Prostate gland (tissue), 2 donors: ENCODE results near the gene PSKH1. TPM values are rescaled to one million over a fixed set of nuclear protein-coding genes. Genes with fewer than 3 reads are reported as not detected.

ENCODE experiments used
- DNase-seq: peaks from one replicate; pipeline ENCODE4 v3.0.0-alpha.2; 2019; ENCODE audit warnings: low spot score
- H3K27ac ChIP-seq, 2 donors: fragments of 200-600 bp; sonication (generic); 2 replicates each; pipeline ENCODE4 v1.5.1; 2017 to 2019
- H3K27me3 ChIP-seq: fragments of 200-600 bp; sonication (generic); replicated peaks from 2 replicates; pipeline ENCODE4 v1.5.1; 2019; ENCODE audit not compliant: insufficient read depth
- H3K36me3 ChIP-seq, 2 donors: fragments of 200-600 bp; sonication (generic); 1 replicate in 1 of 2; 2 replicates in 1 of 2; pipeline versions ENCODE4 v1.5.1 to v1.8.1; 2017 to 2019
- H3K4me1 ChIP-seq: fragments of 200-600 bp; sonication (generic); replicated peaks from 2 replicates; pipeline ENCODE4 v1.5.1; 2019
- H3K4me3 ChIP-seq, 2 donors: fragments of 200-600 bp; sonication (generic); 2 replicates each; pipeline ENCODE4 v1.5.1; 2017 to 2019
- H3K9me3 ChIP-seq: fragments of 200-600 bp; sonication (generic); 2 replicates; pipeline ENCODE4 v1.5.1; 2017
- CTCF ChIP-seq, 4 experiments: fragments of 200-600 bp in 2 of 4; fragments of 450-650 bp in 2 of 4; sonication (generic) in 2 of 4; IDR thresholded peaks; 1 replicate in 3 of 4; 2 replicates in 1 of 4; pipeline ENCODE4 v1.5.1; 2016 to 2019; ENCODE audit warnings: antibody characterized with exemption in 4 of 4, mild to moderate bottlenecking in 2 of 4, moderate library complexity in 2 of 4
- POLR2A ChIP-seq: fragments of 450-650 bp; IDR thresholded peaks from one replicate; pipeline ENCODE4 v1.6.1; 2016; ENCODE audit warnings: antibody characterized with exemption, mild to moderate bottlenecking
- POLR2AphosphoS5 ChIP-seq: sonication (generic); formaldehyde crosslinking; IDR thresholded peaks from one replicate; pipeline ENCODE4 v1.6.1; 2017; ENCODE audit warnings: antibody characterized with exemption
- WGBS: methylation state at CpG from one replicate; pipeline ENCODE4 v1.1.5; 2018; 5-methylcytosine and 5-hydroxymethylcytosine counted together
- intact Hi-C: fragments of 100-400 bp; cut with DNase I; formaldehyde crosslinking; loops from one replicate; pipeline ENCODE4 v1.14.2; 2022
- total RNA-seq, 2 donors: library from RNA; depleted of rRNA; stranded (reverse); fragments of >200 nt; gene quantifications; one replicate each; pipeline ENCODE4 v1.1.0, GENCODE V29; 2016

PSKH1 gene
- total RNA-seq, 2 donors from 2014 or later: 16.7 to 53.2 TPM

GRCh38 chr16:67846320-67847063 is 46.6 kb upstream of the PSKH1 start, which contains the start of gene NUTF2:
Gene NUTF2 (plus strand): TSS chr16:67846933. CDS start chr16:67865131, 18,198 bp downstream.
- TF ChIP-seq POLR2AphosphoS5 (peak; percentile 92), CTCF (IDR thresholded peaks at IDR 0.05) (peak in 2 of 4 experiments; percentile 32 to 35), POLR2A (peak; percentile 54)
- DNase-seq: peak; percentile 91
- intact Hi-C loops: loop anchor here (2.0 kb wide), 1 partner anchor 24 kb away; no protein-coding TSS in a partner anchor
- under 1% methylated on average over 54 of the region's 57 CpGs for WGBS
- peak within 1 kb of the TSS; percentile 96 to 97 for H3K27ac ChIP-seq
- H3K4me3 ChIP-seq: peak within 1 kb of the TSS; percentile 78 to 91
- no peaks in the 10 kb centered on the region for H3K36me3 ChIP-seq
- no peaks in the 10 kb centered on the region for H3K27me3 ChIP-seq
- no peaks in the 10 kb centered on the region for H3K9me3 ChIP-seq
- peaks cover 15% of the 10 kb centered on the region for H3K4me1 ChIP-seq

GRCh38 chr16:67847064-67847861 is 45.8 kb upstream of the PSKH1 start, which contains the start of gene CENPT:
Gene CENPT (minus strand): TSS chr16:67847693. CDS start chr16:67833859, 13,834 bp downstream.
- DNase-seq: peak; percentile 51
- Histone ChIP-seq H3K27ac (peak within 1 kb of the TSS; percentile 96 to 97), H3K9me3 (no peaks in the 10 kb centered on the region), H3K4me1 (peaks cover 15% of the 10 kb centered on the region), H3K36me3 (no peaks in the 10 kb centered on the region), H3K27me3 (no peaks in the 10 kb centered on the region), H3K4me3 (peak within 1 kb of the TSS; percentile 78 to 91)
- under 1% methylated on average over 48 of the region's 62 CpGs for WGBS
- intact Hi-C loops: loop anchor here (2.0 kb wide), 1 partner anchor 24 kb away; no protein-coding TSS in a partner anchor
- TF ChIP-seq POLR2AphosphoS5 (no peak), POLR2A (no peak), CTCF (IDR thresholded peaks at IDR 0.05) (no peak)

GRCh38 chr16:67848118-67848517 is 44.9 kb upstream of the PSKH1 start:
- intact Hi-C loops: no loop called here
- Histone ChIP-seq H3K36me3 (no peaks in the 10 kb centered on the region), H3K4me1 (peaks cover 15% of the 10 kb centered on the region), H3K4me3 (peak overlapping the region in 1 of 2 donors; percentile 91), H3K9me3 (no peaks in the 10 kb centered on the region), H3K27me3 (no peaks in the 10 kb centered on the region), H3K27ac (no peak overlapping the region)
- TF ChIP-seq POLR2AphosphoS5 (no peak), CTCF (IDR thresholded peaks at IDR 0.05) (no peak), POLR2A (no peak)
- 89% methylated on average over 11 of the region's 11 CpGs for WGBS
- DNase-seq: no peak

- H3K4me1 ChIP-seq: peaks cover 4% of the 10 kb centered on the region
- H3K9me3 ChIP-seq: no peaks in the 10 kb centered on the region
- 98% methylated on average over 3 of the region's 3 CpGs for WGBS
- no peak overlapping the region for H3K27ac ChIP-seq
- H3K36me3 ChIP-seq: no peaks in the 10 kb centered on the region
- H3K27me3 ChIP-seq: no peaks in the 10 kb centered on the region
- TF ChIP-seq CTCF (IDR thresholded peaks at IDR 0.05): no peak
- no peak for TF ChIP-seq POLR2AphosphoS5
- TF ChIP-seq POLR2A: no peak
- DNase-seq: no peak
- no peak overlapping the region for H3K4me3 ChIP-seq
- intact Hi-C loops: no loop called here
These were observed 39.4 kb upstream of the PSKH1 start for GRCh38 chr16:67853670-67854069.
